Mammary epithelial cell (primary cell): ENCODE data around the gene IRF3.

Source experiments
- CTCF ChIP-seq, 2 donors: IDR thresholded peaks in 1 of 2; conservative IDR thresholded peaks in 1 of 2; 2 replicates each; pipeline ENCODE4 v1.5.1; 2011 to 2012; ENCODE audit warnings: inconsistent platforms in 2 of 2, low read length in 2 of 2, mild to moderate bottlenecking in 2 of 2, control low read depth in 1 of 2, low read depth in 1 of 2; ENCODE audit not compliant: insufficient read depth in 1 of 2; ENCODE audit errors: extremely low read depth in 1 of 2
- EZH2 ChIP-seq: IDR thresholded peaks from 2 replicates; pipeline ENCODE4 v1.6.1; 2012; ENCODE audit warnings: low read length, inconsistent platforms, borderline replicate concordance

- no peak for TF ChIP-seq CTCF (conservative IDR thresholded peaks at IDR 0.05 in 1 of 2, IDR thresholded peaks at IDR 0.05 in 1 of 2; ENCODE audit: extremely low read depth in 1 of 2, insufficient read depth in 1 of 2, low read depth in 1 of 2, low read length in 2 of 2)
- no peak for TF ChIP-seq EZH2
These were observed 18.2 kb upstream of the IRF3 start for GRCh38 chr19:49683814-49684250.
